Adrenal gland (tissue), 12 donors: ENCODE measurements around the gene EFCAB12. TPM values are rescaled to one million over a fixed set of nuclear protein-coding genes. Genes with fewer than 3 reads are reported as not detected.

Experiments used
- DNase-seq, 7 donors: peaks; one replicate each; pipeline ENCODE4 v3.0.0-alpha.2; 2019 to 2020
- H3K27ac ChIP-seq, 5 donors: fragments of 200-600 bp; sonication (generic) in 4 of 5; 1 replicate in 3 of 5; 2 replicates in 2 of 5; pipeline versions ENCODE4 v1.5.1 to v1.8.0; 2016 to 2020; ENCODE audit warnings: mild to moderate bottlenecking in 1 of 5
- H3K27me3 ChIP-seq: fragments of 200-600 bp; 2 replicates; pipeline ENCODE4 v1.8.0; 2021
- H3K36me3 ChIP-seq, 2 donors: fragments of 200-600 bp; replicated peaks in 1 of 2; 1 replicate in 1 of 2; 2 replicates in 1 of 2; pipeline versions ENCODE4 v1.5.1 to v1.8.0; 2018 to 2022
- H3K4me1 ChIP-seq, 2 donors: fragments of 200-600 bp; replicated peaks in 1 of 2; 1 replicate in 1 of 2; 2 replicates in 1 of 2; pipeline versions ENCODE4 v1.5.1 to v1.8.0; 2018 to 2021
- H3K4me3 ChIP-seq, 4 donors: fragments of 200-600 bp; sonication (generic) in 3 of 4; one replicate each; pipeline ENCODE4 v1.5.1; 2016 to 2018
- H3K9me3 ChIP-seq, 3 donors: fragments of 200-600 bp; sonication (generic) in 1 of 3; replicated peaks in 1 of 3; 1 replicate in 2 of 3; 2 replicates in 1 of 3; pipeline versions ENCODE4 v1.5.1 to v1.8.0; 2016 to 2021
- CTCF ChIP-seq, 6 experiments: fragments of 450-650 bp in 4 of 6; fragments of 200-600 bp in 2 of 6; sonication (generic) in 1 of 6; IDR thresholded peaks; 1 replicate in 5 of 6; 2 replicates in 1 of 6; pipeline versions ENCODE4 v1.5.1 to v1.8.0; 2016 to 2021; ENCODE audit warnings: antibody characterized with exemption in 6 of 6, mild to moderate bottlenecking in 2 of 6, moderate library complexity in 1 of 6
- POLR2A ChIP-seq, 2 donors: fragments of 450-650 bp; IDR thresholded peaks; one replicate each; pipeline ENCODE4 v1.6.1; 2017; ENCODE audit warnings: antibody characterized with exemption in 2 of 2, mild to moderate bottlenecking in 2 of 2, moderate library complexity in 1 of 2
- WGBS, 4 donors: extraction: QIAGEN DNeasy Blood & Tissue Kit in 2 of 4; methylation state at CpG; one replicate each; pipeline versions ENCODE4 v1.1.5 to v1.1.7; 2013 to 2017; 5-methylcytosine and 5-hydroxymethylcytosine counted together
- intact Hi-C, 2 donors: fragments of 100-400 bp; cut with DNase I; formaldehyde crosslinking; loops; one replicate each; pipeline versions ENCODE4 v1.14.1 to v1.15.0; 2022 to 2023
- polyA plus RNA-seq, 3 donors: library from polyadenylated mRNA; stranded (reverse); fragments of 200-250 nt in 2 of 3; fragments of 350-450 nt in 1 of 3; fragmentation: Illumina TruSeq in 1 of 3; extraction: RNeasy Lipid Tissue Mini Kit (QIAGEN cat#74804) in 1 of 3; gene quantifications; one replicate each; pipeline ENCODE4 v1.2.3, GENCODE V29; 2013 to 2014
- total RNA-seq, 9 donors: library from RNA; depleted of rRNA in 4 of 9; stranded (reverse); fragments of >200 nt in 4 of 9; fragments of 120-200 nt in 1 of 9; fragmentation: NEBNext Ultra II Directional in 1 of 9; extraction: Animal tissue kit (Norgen Biotek cat#: 25700) in 1 of 9; gene quantifications; one replicate each; pipeline versions ENCODE4 v1.1.0 to v1.2.4, GENCODE V29; 2013 to 2023
- donor health status: healthy with polysubstance abuse.
- donor health status: Bipolar disorder and iron deficiency.
- donor health status: DM: yes; HTN: yes; CAD: no.
- donor health status: DM: no; HTN: no; CAD: no.
- donor health status: DM: no; HTN: no; CAD: no.
- donor health status: DM: yes; HTN: yes; CAD: no.

EFCAB12 gene
- total and polyA plus RNA-seq, 12 donors = 0.17 to 3.9 (median 0.41) TPM; not detected in 1

- Histone ChIP-seq H3K9me3 (no peaks in the 10 kb centered on the region), H3K27ac (no peak overlapping the region), H3K4me3 (no peak overlapping the region), H3K27me3 (no peaks in the 10 kb centered on the region), H3K4me1 (no peaks in the 10 kb centered on the region), H3K36me3 (no peaks in the 10 kb centered on the region)
- WGBS, 4 donors = 84 to 91% (median 88%) methylated on average over 7 of the region's 7 CpGs
- intact Hi-C loops = no loop called here
- no peak for DNase-seq
- TF ChIP-seq CTCF (IDR thresholded peaks at IDR 0.05) (no peak), POLR2A (IDR thresholded peaks at IDR 0.05) (no peak)
Observed at GRCh38 chr3:129379582-129380358, 48.7 kb downstream of the EFCAB12 start.

- H3K27me3 ChIP-seq = no peaks in the 10 kb centered on the region
- DNase-seq = no peak
- no peaks in the 10 kb centered on the region for H3K4me1 ChIP-seq
- no peak for TF ChIP-seq CTCF (IDR thresholded peaks at IDR 0.05)
- TF ChIP-seq POLR2A (IDR thresholded peaks at IDR 0.05) = no peak
- WGBS, 4 donors = 40 to 80% (median 64%) methylated on average over 1 of the region's 1 CpG
- H3K27ac ChIP-seq = no peak overlapping the region
- no peaks in the 10 kb centered on the region for H3K36me3 ChIP-seq
- H3K9me3 ChIP-seq = no peaks in the 10 kb centered on the region
- intact Hi-C loops = no loop called here
- no peak overlapping the region for H3K4me3 ChIP-seq
Observed at GRCh38 chr3:129378949-129379348, 49.5 kb downstream of the EFCAB12 start.

- 88 to 100% (median 96%) methylated on average over 1 to 2 of the region's 2 CpGs for WGBS, 4 donors
- intact Hi-C loops = no loop called here
- no peak overlapping the region for H3K27ac ChIP-seq
Observed at GRCh38 chr3:129377615-129378014, 50.8 kb downstream of the EFCAB12 start.

GRCh38 chr3:129375099-129375498, 53.3 kb downstream of the EFCAB12 start:
- intact Hi-C loops = no loop called here
- Histone ChIP-seq H3K27me3 (no peaks in the 10 kb centered on the region), H3K9me3 (no peaks in the 10 kb centered on the region), H3K4me1 (no peaks in the 10 kb centered on the region), H3K27ac (no peak overlapping the region), H3K36me3 (no peaks in the 10 kb centered on the region), H3K4me3 (no peak overlapping the region)
- 83 to 88% (median 86%) methylated on average over 5 of the region's 5 CpGs for WGBS, 4 donors
- no peak for TF ChIP-seq CTCF (IDR thresholded peaks at IDR 0.05)
- TF ChIP-seq POLR2A (IDR thresholded peaks at IDR 0.05) = no peak
- DNase-seq = no peak

More at GRCh38 chr3:129377615-129378014, 50.8 kb downstream of the EFCAB12 start:
- H3K9me3 ChIP-seq = no peaks in the 10 kb centered on the region
- no peaks in the 10 kb centered on the region for H3K27me3 ChIP-seq
- H3K36me3 ChIP-seq = no peaks in the 10 kb centered on the region
- TF ChIP-seq POLR2A (IDR thresholded peaks at IDR 0.05) = no peak
- no peak for TF ChIP-seq CTCF (IDR thresholded peaks at IDR 0.05)
- H3K4me1 ChIP-seq = no peaks in the 10 kb centered on the region
- DNase-seq = no peak
- H3K4me3 ChIP-seq = no peak overlapping the region
